ENCODE measurements around the gene MFAP5.

MFAP5 gene

GRCh38 chr12:8668441-8668840, 5.8 kb upstream of the MFAP5 start:
- no peak for TF ChIP-seq CTCF (IDR thresholded peaks at IDR 0.05)

GRCh38 chr12:8667270-8667669, 4.6 kb upstream of the MFAP5 start:
- TF ChIP-seq CTCF (IDR thresholded peaks at IDR 0.05) = no peak

GRCh38 chr12:8665759-8666158, 3.1 kb upstream of the MFAP5 start:
- TF ChIP-seq CTCF (IDR thresholded peaks at IDR 0.05) = no peak

GRCh38 chr12:8664228-8664913, 1.7 kb upstream of the MFAP5 start:
- TF ChIP-seq CTCF (IDR thresholded peaks at IDR 0.05) = no peak

- TF ChIP-seq CTCF (IDR thresholded peaks at IDR 0.05) = no peak
Measured at GRCh38 chr12:8661751-8662150, 875 bp downstream of the MFAP5 start.

GRCh38 chr12:8661016-8661415, 1.6 kb downstream of the MFAP5 start:
- TF ChIP-seq CTCF (IDR thresholded peaks at IDR 0.05) = no peak

GRCh38 chr12:8658346-8658745, 4.3 kb downstream of the MFAP5 start:
- no peak for TF ChIP-seq CTCF (IDR thresholded peaks at IDR 0.05)

- no peak for TF ChIP-seq CTCF (IDR thresholded peaks at IDR 0.05)
Measured at GRCh38 chr12:8655421-8655820, 7.2 kb downstream of the MFAP5 start.

Measured in LNCAP (cell line).